Duodenal mucosa (tissue), 2 donors: Measurements from ENCODE around the gene KLHL24.
"Not testable (repeated sequence)": the region's sequence is repeated elsewhere in the genome, so short reads cannot be mapped to it uniquely, and the experiment has no call there.

ENCODE experiments used
- H3K27ac ChIP-seq: one replicate; pipeline ENCODE4 v1.7.0; 2013; ENCODE audit warnings: low read depth, low read length
- H3K27me3 ChIP-seq, 2 donors: one replicate each; pipeline ENCODE4 v1.7.0; 2013; ENCODE audit warnings: low read length in 2 of 2, control low read depth in 1 of 2; ENCODE audit not compliant: insufficient read depth in 2 of 2, control insufficient read depth in 1 of 2
- H3K36me3 ChIP-seq, 2 donors: one replicate each; pipeline ENCODE4 v1.7.0; 2013; ENCODE audit warnings: low read length in 2 of 2, control low read depth in 1 of 2; ENCODE audit not compliant: insufficient read depth in 2 of 2, control insufficient read depth in 1 of 2
- H3K4me1 ChIP-seq, 2 donors: one replicate each; pipeline ENCODE4 v1.7.0; 2013; ENCODE audit warnings: low read length in 2 of 2, control low read depth in 1 of 2; ENCODE audit not compliant: insufficient read depth in 2 of 2, control insufficient read depth in 1 of 2
- H3K4me3 ChIP-seq, 2 donors: one replicate each; pipeline ENCODE4 v1.7.0; 2013; ENCODE audit warnings: low read length in 2 of 2, low read depth in 1 of 2
- H3K9ac ChIP-seq, 2 donors: one replicate each; pipeline ENCODE4 v1.7.0; 2013; ENCODE audit warnings: low read length in 2 of 2, low read depth in 1 of 2
- H3K9me3 ChIP-seq, 2 donors: one replicate each; pipeline ENCODE4 v1.7.0; 2013; ENCODE audit warnings: low read length in 2 of 2, control low read depth in 1 of 2; ENCODE audit not compliant: control insufficient read depth in 1 of 2

Gene KLHL24

GRCh38 chr3:183632725-183633124 lies 2.7 kb upstream of the KLHL24 start:
- H3K9me3 ChIP-seq, H3K36me3 ChIP-seq, H3K4me3 ChIP-seq, H3K27me3 ChIP-seq, H3K9ac ChIP-seq, H3K27ac ChIP-seq: not testable (repeated sequence)
- H3K4me1 ChIP-seq = peaks cover under 1 to 10% of the 10 kb centered on the region in 2 donors

DNA sequence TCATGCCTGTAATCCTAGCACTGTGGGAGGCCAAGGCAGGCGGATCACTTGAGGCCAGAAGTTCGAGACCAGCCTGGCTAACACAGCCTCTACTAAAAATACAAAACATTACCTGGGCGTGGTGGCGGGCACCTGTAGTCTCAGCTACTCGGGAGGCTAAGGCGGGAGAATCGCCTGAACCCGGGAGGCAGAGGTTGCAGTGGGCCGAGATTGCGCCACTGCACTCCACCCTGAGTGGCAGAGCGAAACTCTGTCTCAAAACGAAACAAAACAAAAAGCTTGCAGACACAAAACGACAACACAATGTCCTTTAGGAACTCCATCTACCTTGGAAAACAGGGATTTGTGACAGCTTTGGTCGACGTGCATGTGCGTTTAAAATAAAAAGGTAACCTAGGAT lies 716 bp upstream of the KLHL24 start:
- H3K4me1 ChIP-seq = peaks cover 7 to 19% of the 10 kb centered on the region in 2 donors
- H3K27ac ChIP-seq = peak overlapping the region; percentile 99
- H3K9me3 ChIP-seq = no peaks in the 10 kb centered on the region
- H3K27me3 ChIP-seq = no peaks in the 10 kb centered on the region
- no peaks in the 10 kb centered on the region for H3K36me3 ChIP-seq
- H3K4me3 ChIP-seq = peak overlapping the region; percentile 91 to 92
- H3K9ac ChIP-seq = peak overlapping the region; percentile 84 to 94

- H3K27me3 ChIP-seq = no peaks in the 10 kb centered on the region
- peak overlapping the region; percentile 84 to 94 for H3K9ac ChIP-seq
- no peaks in the 10 kb centered on the region for H3K36me3 ChIP-seq
- no peaks in the 10 kb centered on the region for H3K9me3 ChIP-seq
- peaks cover 7 to 19% of the 10 kb centered on the region in 2 donors for H3K4me1 ChIP-seq
- H3K4me3 ChIP-seq = peak overlapping the region; percentile 91 to 92
- H3K27ac ChIP-seq = peak overlapping the region; percentile 99
These were observed 354 bp upstream of the KLHL24 start for GRCh38 chr3:183635107-183635430.

- peak overlapping the region; percentile 91 to 92 for H3K4me3 ChIP-seq
- H3K9ac ChIP-seq = peak overlapping the region; percentile 94
- no peaks in the 10 kb centered on the region for H3K36me3 ChIP-seq
- peaks cover 7 to 20% of the 10 kb centered on the region in 2 donors for H3K4me1 ChIP-seq
- no peaks in the 10 kb centered on the region for H3K27me3 ChIP-seq
- peak overlapping the region; percentile 99 for H3K27ac ChIP-seq
- H3K9me3 ChIP-seq = no peaks in the 10 kb centered on the region
These were observed 1.0 kb downstream of the KLHL24 start for GRCh38 chr3:183636221-183637105.

- Histone ChIP-seq H3K9ac (peak overlapping the region; percentile 67 to 94), H3K27me3 (no peaks in the 10 kb centered on the region), H3K27ac (peak overlapping the region; percentile 99), H3K9me3 (no peaks in the 10 kb centered on the region), H3K4me1 (peaks cover 7 to 25% of the 10 kb centered on the region in 2 donors), H3K36me3 (no peaks in the 10 kb centered on the region), H3K4me3 (peak overlapping the region; percentile 91 to 92)
These were observed 1.7 kb downstream of the KLHL24 start for GRCh38 chr3:183637106-183637486.

GRCh38 chr3:183637633-183638032 lies 2.2 kb downstream of the KLHL24 start:
- H3K9ac ChIP-seq = peak overlapping the region in 1 of 2 donors; percentile 94
- peak overlapping the region; percentile 51 for H3K27ac ChIP-seq

DNA sequence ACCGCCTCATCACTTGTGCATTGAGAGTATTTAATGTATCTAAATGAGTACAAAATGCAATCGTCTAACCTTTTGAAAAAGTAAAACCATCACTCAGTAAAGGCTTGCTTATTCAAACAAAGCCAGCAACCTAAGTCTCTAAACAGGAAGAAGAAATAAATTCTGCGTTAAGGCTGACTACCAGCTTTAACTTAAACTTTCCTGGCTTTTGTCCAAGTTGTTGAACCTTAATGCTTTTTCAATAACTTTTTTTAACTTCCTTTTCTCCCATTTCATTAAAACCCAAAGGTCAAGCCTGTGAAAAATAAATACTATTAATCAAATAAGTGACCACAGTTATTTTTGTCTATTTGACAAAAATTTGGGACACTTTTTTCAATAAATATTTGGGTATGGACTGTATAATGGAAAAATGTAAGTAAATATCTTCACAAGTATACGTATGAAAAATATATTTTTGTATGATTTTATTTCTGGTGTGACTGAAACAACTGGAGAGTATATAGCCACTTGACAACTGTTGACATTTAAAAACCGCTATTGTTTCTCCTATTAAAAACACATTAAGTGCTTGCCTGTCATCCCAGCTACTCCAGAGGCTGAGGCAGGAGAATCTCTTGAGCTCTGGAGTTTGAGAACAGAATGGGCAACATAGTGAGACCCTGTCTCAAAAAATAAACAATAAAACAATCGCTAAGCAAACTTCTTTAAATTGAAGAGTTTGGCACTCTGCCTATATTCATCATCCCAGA lies 2.9 kb downstream of the KLHL24 start:
- H3K4me1 ChIP-seq = peaks cover 7 to 25% of the 10 kb centered on the region in 2 donors
- no peaks in the 10 kb centered on the region for H3K27me3 ChIP-seq
- no peaks in the 10 kb centered on the region for H3K36me3 ChIP-seq
- no peak overlapping the region for H3K4me3 ChIP-seq
- H3K27ac ChIP-seq = no peak overlapping the region
- H3K9me3 ChIP-seq = no peaks in the 10 kb centered on the region
- no peak overlapping the region for H3K9ac ChIP-seq

More at GRCh38 chr3:183637633-183638032, 2.2 kb downstream of the KLHL24 start:
- Histone ChIP-seq H3K4me3 (peak overlapping the region; percentile 91 to 92), H3K4me1 (peaks cover 7 to 25% of the 10 kb centered on the region in 2 donors)
- H3K36me3 ChIP-seq, H3K27me3 ChIP-seq, H3K9me3 ChIP-seq: not testable (repeated sequence)

DNA sequence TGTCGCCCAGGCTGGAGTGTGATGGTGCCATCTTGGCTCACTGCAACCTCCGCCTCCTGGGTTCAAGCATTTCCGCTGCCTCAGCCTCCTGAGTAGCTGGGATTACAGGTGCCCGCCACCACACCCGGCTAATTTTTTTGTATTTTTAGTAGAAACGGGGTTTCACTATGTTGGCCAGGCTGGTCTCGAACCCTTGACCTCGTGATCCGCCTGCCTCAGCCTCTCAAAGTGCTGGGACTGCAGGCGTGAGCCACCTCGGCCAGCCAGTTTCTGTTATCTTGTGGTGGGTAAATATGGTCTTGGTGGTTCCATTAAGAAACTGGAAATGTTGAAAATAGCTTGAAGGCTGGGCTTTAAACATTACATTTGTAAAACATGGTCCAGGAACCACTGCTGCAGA lies 5.2 kb downstream of the KLHL24 start:
- H3K4me3 ChIP-seq, H3K9me3 ChIP-seq, H3K9ac ChIP-seq, H3K27ac ChIP-seq, H3K27me3 ChIP-seq: not testable (repeated sequence)
- peaks cover 7 to 21% of the 10 kb centered on the region in 2 donors for H3K4me1 ChIP-seq
- H3K36me3 ChIP-seq = peaks cover 0 to 11% of the 10 kb centered on the region in 2 donors

- no peaks in the 10 kb centered on the region for H3K27me3 ChIP-seq
These were observed 6.5 kb downstream of the KLHL24 start for GRCh38 chr3:183641882-183642281.

GRCh38 chr3:183644244-183644643 lies 8.8 kb downstream of the KLHL24 start:
- Histone ChIP-seq H3K27me3 (no peaks in the 10 kb centered on the region), H3K9me3 (no peaks in the 10 kb centered on the region), H3K9ac (no peak overlapping the region), H3K36me3 (peaks cover 0 to 14% of the 10 kb centered on the region in 2 donors), H3K4me3 (no peak overlapping the region), H3K27ac (no peak overlapping the region), H3K4me1 (peaks cover 0 to 6% of the 10 kb centered on the region in 2 donors)

More at GRCh38 chr3:183641882-183642281, 6.5 kb downstream of the KLHL24 start:
- Histone ChIP-seq H3K9ac (no peak overlapping the region), H3K4me1 (peaks cover 7 to 21% of the 10 kb centered on the region in 2 donors), H3K9me3 (no peaks in the 10 kb centered on the region), H3K4me3 (no peak overlapping the region), H3K36me3 (peaks cover 0 to 11% of the 10 kb centered on the region in 2 donors), H3K27ac (no peak overlapping the region)
